Panc1 (cell line): Measurements from ENCODE around the gene NSL1. TPM values are rescaled to one million over a fixed set of nuclear protein-coding genes. Genes with fewer than 3 reads are reported as not detected.

Source experiments
- ATAC-seq: fragments of 200-7000 bp; cut with Tn5 transposase; 2 replicates; pipeline ENCODE4 v1.9.1; 2020; ENCODE audit warnings: mild to moderate bottlenecking, moderate library complexity
- BruUV-seq: library from RNA; stranded (reverse); fragments of 400-500 nt; replicated peaks from 2 replicates; lab custom pipeline; 2021; lab: Mats Ljungman, UMichigan
- CTCF ChIA-PET: fragments of 300-600 bp; sonication (Branson Sonifier 250); formaldehyde crosslinking; loops from one replicate; lab custom pipeline; 2022; ENCODE audit warnings: antibody characterized with exemption; lab: Charles Lee
- POLR2A ChIA-PET: fragments of 300-600 bp; sonication (Branson Sonifier 250); formaldehyde crosslinking; loops from one replicate; lab custom pipeline; 2022; ENCODE audit warnings: antibody characterized with exemption; lab: Charles Lee
- DNase-seq: peaks from one replicate; pipeline ENCODE4 v3.0.0-alpha.2; 2010; ENCODE audit warnings: low read depth, low spot score
- H3K27ac ChIP-seq: 2 replicates; pipeline ENCODE4 v1.5.1; 2011; ENCODE audit warnings: mild to moderate bottlenecking, low read length, inconsistent platforms
- H3K27me3 ChIP-seq: fragments of 200-500 bp; sonication (Bioruptor generic); 2 replicates; pipeline ENCODE4 v1.6.0; 2014; ENCODE audit warnings: low read length, inconsistent platforms; ENCODE audit not compliant: control insufficient read depth, insufficient read depth
- H3K36me3 ChIP-seq: fragments of 200-500 bp; sonication (Bioruptor generic); 2 replicates; pipeline ENCODE4 v1.5.1; 2014; ENCODE audit warnings: inconsistent platforms, mild to moderate bottlenecking, low read length, moderate library complexity; ENCODE audit not compliant: control insufficient read depth, insufficient read depth
- H3K4me1 ChIP-seq: 2 replicates; pipeline ENCODE4 v1.5.1; 2011; ENCODE audit warnings: inconsistent platforms, mild to moderate bottlenecking, low read length, moderate library complexity; ENCODE audit not compliant: control insufficient read depth, insufficient read depth
- H3K4me3 ChIP-seq, 2 experiments: 2 replicates each; pipeline ENCODE4 v1.5.1; 2011 to 2012; ENCODE audit warnings: low read depth in 2 of 2, low read length in 2 of 2, mild to moderate bottlenecking in 2 of 2, inconsistent platforms in 1 of 2, moderate library complexity in 1 of 2
- H3K9me3 ChIP-seq: fragments of 200-500 bp; sonication (Bioruptor generic); 2 replicates; pipeline ENCODE4 v1.5.1; 2014; ENCODE audit warnings: low read depth, mild to moderate bottlenecking, inconsistent platforms, low read length, moderate library complexity; ENCODE audit not compliant: control insufficient read depth, insufficient read depth
- POLR2AphosphoS5 ChIP-seq: IDR thresholded peaks from 2 replicates; pipeline ENCODE4 v1.6.1; 2012; ENCODE audit warnings: mild to moderate bottlenecking, low read depth, low read length, moderate library complexity
- REST ChIP-seq, 2 experiments: IDR thresholded peaks; 2 replicates each; pipeline ENCODE4 v1.6.1; 2011 to 2012; ENCODE audit warnings: low read depth in 2 of 2, control low read depth in 1 of 2, low read length in 1 of 2, mild to moderate bottlenecking in 1 of 2, moderate library complexity in 1 of 2; ENCODE audit not compliant: insufficient read depth in 1 of 2
- SIN3A ChIP-seq: IDR thresholded peaks from 2 replicates; pipeline ENCODE4 v1.6.1; 2012; ENCODE audit warnings: low read depth, mild to moderate bottlenecking, low read length, moderate library complexity, borderline replicate concordance; ENCODE audit not compliant: insufficient read depth
- TCF7L2 ChIP-seq: IDR thresholded peaks from 2 replicates; pipeline ENCODE4 v1.6.1; 2011; ENCODE audit warnings: mild to moderate bottlenecking, low read depth, low read length, inconsistent platforms
- in situ Hi-C: cut with HindIII; loops from 2 replicates; pipeline ENCODE4 v1.10.0; 2016; ENCODE audit warnings: low sequenced_read_pairs, low pct_unique_long_range_greater_than_20kb
- intact Hi-C: fragments of 100-400 bp; cut with micrococcal nuclease; formaldehyde crosslinking; loops from one replicate; pipeline ENCODE4 v1.10.0; 2022; ENCODE audit not compliant: unreplicated experiment
- total RNA-seq: library from RNA; stranded (reverse); gene quantifications from one replicate; pipeline ENCODE4 v1.2.1, GENCODE V29; 2021; ENCODE audit not compliant: unreplicated experiment
- TF ChIP-seq, protein P1 (sequence below): fragments of 450-650 bp; IDR thresholded peaks from 2 replicates; pipeline ENCODE4 v1.5.1; 2017; ENCODE audit warnings: mild to moderate bottlenecking

NSL1 gene
- total RNA-seq, 1 experiment from 2014 or later = 21.8 TPM

DNA sequence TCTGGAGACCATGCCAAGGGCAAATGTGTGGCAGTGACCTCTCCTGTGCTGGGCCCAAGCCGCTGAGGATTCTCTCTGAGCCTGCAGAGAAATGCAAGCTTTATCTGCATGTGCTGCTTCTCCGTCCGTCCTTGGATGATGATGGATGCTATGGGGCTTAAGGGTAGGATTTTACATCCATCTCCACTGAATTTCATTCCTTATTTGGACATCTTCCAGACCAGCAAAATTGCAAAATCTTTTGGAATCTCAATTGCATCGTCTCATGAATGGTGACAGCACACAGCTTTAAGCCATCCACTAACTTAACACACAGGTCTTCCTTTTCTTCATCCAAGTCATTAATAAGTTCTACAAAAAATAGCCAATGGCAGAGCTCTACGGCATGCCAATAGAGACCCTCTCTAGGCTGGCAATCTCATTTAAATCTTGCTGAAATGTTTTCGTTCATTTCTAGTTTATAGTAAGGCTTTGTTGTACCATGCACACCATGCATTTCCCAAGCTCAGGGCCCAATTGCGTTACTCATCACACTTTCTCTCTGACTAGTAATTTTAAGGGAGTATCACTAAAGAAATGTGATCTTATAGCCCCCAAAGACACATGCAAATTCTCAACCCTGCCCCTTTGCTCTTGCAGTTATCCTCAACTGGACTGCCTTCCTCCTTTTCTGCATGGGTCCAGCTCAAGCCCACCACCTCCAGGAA, 103.1 kb downstream of the NSL1 start:
- intact Hi-C loops (no loop called here), in situ Hi-C loops (no loop called here)
- Histone ChIP-seq H3K27ac (no peak overlapping the region), H3K4me1 (no peaks in the 10 kb centered on the region), H3K27me3 (no peaks in the 10 kb centered on the region), H3K36me3 (no peaks in the 10 kb centered on the region), H3K4me3 (no peak overlapping the region), H3K9me3 (no peaks in the 10 kb centered on the region)
- TF ChIP-seq REST (IDR thresholded peaks at IDR 0.05; ENCODE audit: insufficient read depth in 1 of 2, low read depth in 2 of 2, low read length in 1 of 2) (no peak), SIN3A (no peak), POLR2AphosphoS5 (no peak), TCF7L2 (no peak)
- TF ChIP-seq, protein P1, sequence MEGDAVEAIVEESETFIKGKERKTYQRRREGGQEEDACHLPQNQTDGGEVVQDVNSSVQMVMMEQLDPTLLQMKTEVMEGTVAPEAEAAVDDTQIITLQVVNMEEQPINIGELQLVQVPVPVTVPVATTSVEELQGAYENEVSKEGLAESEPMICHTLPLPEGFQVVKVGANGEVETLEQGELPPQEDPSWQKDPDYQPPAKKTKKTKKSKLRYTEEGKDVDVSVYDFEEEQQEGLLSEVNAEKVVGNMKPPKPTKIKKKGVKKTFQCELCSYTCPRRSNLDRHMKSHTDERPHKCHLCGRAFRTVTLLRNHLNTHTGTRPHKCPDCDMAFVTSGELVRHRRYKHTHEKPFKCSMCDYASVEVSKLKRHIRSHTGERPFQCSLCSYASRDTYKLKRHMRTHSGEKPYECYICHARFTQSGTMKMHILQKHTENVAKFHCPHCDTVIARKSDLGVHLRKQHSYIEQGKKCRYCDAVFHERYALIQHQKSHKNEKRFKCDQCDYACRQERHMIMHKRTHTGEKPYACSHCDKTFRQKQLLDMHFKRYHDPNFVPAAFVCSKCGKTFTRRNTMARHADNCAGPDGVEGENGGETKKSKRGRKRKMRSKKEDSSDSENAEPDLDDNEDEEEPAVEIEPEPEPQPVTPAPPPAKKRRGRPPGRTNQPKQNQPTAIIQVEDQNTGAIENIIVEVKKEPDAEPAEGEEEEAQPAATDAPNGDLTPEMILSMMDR = no peak
- DNase-seq (no peak), ATAC-seq (no peak)
- BruUV-seq = no TSS peak
- ChIA-PET CTCF (no interaction called here), POLR2A (no interaction called here)

GRCh38 chr1:212687811-212688210, 103.8 kb downstream of the NSL1 start:
- ChIA-PET CTCF (no interaction called here), POLR2A (no interaction called here)
- intact Hi-C loops = no loop called here
- Histone ChIP-seq H3K36me3 (no peaks in the 10 kb centered on the region), H3K4me3 (no peak overlapping the region), H3K4me1 (no peaks in the 10 kb centered on the region), H3K9me3 (no peaks in the 10 kb centered on the region), H3K27me3 (no peaks in the 10 kb centered on the region), H3K27ac (no peak overlapping the region)
- DNase-seq (no peak), ATAC-seq (no peak)
- BruUV-seq = no TSS peak
- in situ Hi-C loops = no loop called here
- TF ChIP-seq, protein P1 = no peak
- TF ChIP-seq TCF7L2 (no peak), REST (IDR thresholded peaks at IDR 0.05; ENCODE audit: insufficient read depth in 1 of 2, low read depth in 2 of 2, low read length in 1 of 2) (no peak), SIN3A (no peak), POLR2AphosphoS5 (no peak)
